Measurements from ENCODE around the gene FRAT1. TPM values are rescaled to one million over a fixed set of nuclear protein-coding genes. Genes with fewer than 3 reads are reported as not detected.
A peak's percentile ranks its signal among the peaks of the same experiment; 100 is the strongest.
"Not testable (repeated sequence)": the region's sequence is repeated elsewhere in the genome, so short reads cannot be mapped to it uniquely, and the experiment has no call there.

FRAT1 gene
- total RNA-seq, 1 donor from 2014 or later: 2.4 TPM

GRCh38 chr10:97341416-97341815 lies 22.3 kb downstream of the FRAT1 start:
- TF ChIP-seq, protein P1, sequence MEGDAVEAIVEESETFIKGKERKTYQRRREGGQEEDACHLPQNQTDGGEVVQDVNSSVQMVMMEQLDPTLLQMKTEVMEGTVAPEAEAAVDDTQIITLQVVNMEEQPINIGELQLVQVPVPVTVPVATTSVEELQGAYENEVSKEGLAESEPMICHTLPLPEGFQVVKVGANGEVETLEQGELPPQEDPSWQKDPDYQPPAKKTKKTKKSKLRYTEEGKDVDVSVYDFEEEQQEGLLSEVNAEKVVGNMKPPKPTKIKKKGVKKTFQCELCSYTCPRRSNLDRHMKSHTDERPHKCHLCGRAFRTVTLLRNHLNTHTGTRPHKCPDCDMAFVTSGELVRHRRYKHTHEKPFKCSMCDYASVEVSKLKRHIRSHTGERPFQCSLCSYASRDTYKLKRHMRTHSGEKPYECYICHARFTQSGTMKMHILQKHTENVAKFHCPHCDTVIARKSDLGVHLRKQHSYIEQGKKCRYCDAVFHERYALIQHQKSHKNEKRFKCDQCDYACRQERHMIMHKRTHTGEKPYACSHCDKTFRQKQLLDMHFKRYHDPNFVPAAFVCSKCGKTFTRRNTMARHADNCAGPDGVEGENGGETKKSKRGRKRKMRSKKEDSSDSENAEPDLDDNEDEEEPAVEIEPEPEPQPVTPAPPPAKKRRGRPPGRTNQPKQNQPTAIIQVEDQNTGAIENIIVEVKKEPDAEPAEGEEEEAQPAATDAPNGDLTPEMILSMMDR (IDR thresholded peaks at IDR 0.05; ENCODE audit: insufficient read depth, low read length, poor library complexity, severe bottlenecking): no peak
- DNase-seq (ENCODE audit: low read depth): no peak
- H3K36me3 ChIP-seq (ENCODE audit: control insufficient read depth, insufficient read depth, low read length): no peaks in the 10 kb centered on the region
- H3K27me3 ChIP-seq (ENCODE audit: control insufficient read depth, insufficient read depth, low read length): no peaks in the 10 kb centered on the region
- H3K4me3 ChIP-seq (ENCODE audit: low read depth, low read length): no peak overlapping the region

GRCh38 chr10:97343664-97344063 lies 24.6 kb downstream of the FRAT1 start:
- not testable (repeated sequence) for DNase-seq (ENCODE audit: low read depth); H3K36me3 ChIP-seq (ENCODE audit: control insufficient read depth, insufficient read depth, low read length); H3K4me3 ChIP-seq (ENCODE audit: low read depth, low read length); H3K27me3 ChIP-seq (ENCODE audit: control insufficient read depth, insufficient read depth, low read length)

DNA sequence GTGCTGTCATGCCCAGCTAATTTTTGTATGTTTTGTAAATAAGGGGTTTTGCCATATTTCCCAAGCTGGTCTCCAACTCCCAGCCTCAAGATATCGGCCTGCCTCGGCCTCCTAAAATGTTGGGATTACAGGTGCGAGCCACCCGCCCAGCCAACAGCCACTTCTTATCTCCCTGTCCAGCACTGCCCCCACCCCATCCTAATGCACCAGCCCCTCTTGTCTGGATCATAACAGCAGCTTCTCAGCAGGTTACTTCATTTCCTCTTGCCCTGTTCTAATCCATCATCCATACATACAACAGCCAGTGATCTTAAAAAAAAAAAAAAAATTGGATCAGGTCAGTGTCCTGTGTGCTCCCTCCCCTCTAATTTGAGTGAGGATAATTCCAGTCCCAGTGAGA lies 28.2 kb downstream of the FRAT1 start:
- Histone ChIP-seq H3K36me3 (ENCODE audit: control insufficient read depth, insufficient read depth, low read length) (no peaks in the 10 kb centered on the region), H3K27me3 (ENCODE audit: control insufficient read depth, insufficient read depth, low read length) (no peaks in the 10 kb centered on the region), H3K4me3 (ENCODE audit: low read depth, low read length) (no peak overlapping the region)
- no peak for DNase-seq (ENCODE audit: low read depth)
- TF ChIP-seq, protein P1 (IDR thresholded peaks at IDR 0.05; ENCODE audit: insufficient read depth, low read length, poor library complexity, severe bottlenecking): no peak

GRCh38 chr10:97349752-97350513 lies 30.9 kb downstream of the FRAT1 start:
- H3K4me3 ChIP-seq (ENCODE audit: low read depth, low read length): no peak overlapping the region
- TF ChIP-seq, protein P1 (IDR thresholded peaks at IDR 0.05; ENCODE audit: insufficient read depth, low read length, poor library complexity, severe bottlenecking): no peak
- H3K36me3 ChIP-seq (ENCODE audit: control insufficient read depth, insufficient read depth, low read length): no peaks in the 10 kb centered on the region
- H3K27me3 ChIP-seq (ENCODE audit: control insufficient read depth, insufficient read depth, low read length): no peaks in the 10 kb centered on the region
- no peak for DNase-seq (ENCODE audit: low read depth)

GRCh38 chr10:97353945-97354344 lies 34.9 kb downstream of the FRAT1 start:
- TF ChIP-seq, protein P1 (IDR thresholded peaks at IDR 0.05; ENCODE audit: insufficient read depth, low read length, poor library complexity, severe bottlenecking): no peak
- Histone ChIP-seq H3K36me3 (ENCODE audit: control insufficient read depth, insufficient read depth, low read length) (no peaks in the 10 kb centered on the region), H3K4me3 (ENCODE audit: low read depth, low read length) (no peak overlapping the region), H3K27me3 (ENCODE audit: control insufficient read depth, insufficient read depth, low read length) (no peaks in the 10 kb centered on the region)
- DNase-seq (ENCODE audit: low read depth): no peak

DNA sequence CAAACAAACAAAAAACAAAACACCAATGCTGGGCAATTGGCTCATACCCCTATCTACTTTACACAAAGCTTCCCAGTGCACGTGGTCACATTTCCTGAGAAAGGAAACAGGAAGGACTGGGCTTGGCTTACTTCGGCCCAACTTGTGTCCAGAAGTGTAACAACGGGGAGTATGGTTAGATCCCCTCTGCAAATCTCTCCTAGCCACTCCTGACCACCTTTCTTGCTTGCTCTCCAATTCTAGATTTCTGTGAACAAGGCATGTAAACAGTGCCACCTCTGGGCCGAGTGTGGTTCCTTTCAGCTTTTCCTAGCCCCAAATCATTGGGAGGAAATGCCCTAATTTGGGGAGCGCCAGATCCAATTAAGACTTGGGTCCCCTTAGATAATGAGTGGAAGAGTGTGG lies 36.5 kb downstream of the FRAT1 start:
- H3K27me3 ChIP-seq (ENCODE audit: control insufficient read depth, insufficient read depth, low read length): no peaks in the 10 kb centered on the region
- TF ChIP-seq, protein P1 (IDR thresholded peaks at IDR 0.05; ENCODE audit: insufficient read depth, low read length, poor library complexity, severe bottlenecking): peak; percentile 37
- no peak overlapping the region for H3K4me3 ChIP-seq (ENCODE audit: low read depth, low read length)
- H3K36me3 ChIP-seq (ENCODE audit: control insufficient read depth, insufficient read depth, low read length): no peaks in the 10 kb centered on the region
- no peak for DNase-seq (ENCODE audit: low read depth)

All from kidney epithelial cell (primary cell).